Inflammatory macrophage treated with lipopolysaccharide for 4 hours (primary cell): Measurements from ENCODE around the gene COPS8.

Source experiments
- DNase-seq: peaks from one replicate; pipeline ENCODE4 v3.0.0-alpha.2; 2020

The COPS8 gene

DNA sequence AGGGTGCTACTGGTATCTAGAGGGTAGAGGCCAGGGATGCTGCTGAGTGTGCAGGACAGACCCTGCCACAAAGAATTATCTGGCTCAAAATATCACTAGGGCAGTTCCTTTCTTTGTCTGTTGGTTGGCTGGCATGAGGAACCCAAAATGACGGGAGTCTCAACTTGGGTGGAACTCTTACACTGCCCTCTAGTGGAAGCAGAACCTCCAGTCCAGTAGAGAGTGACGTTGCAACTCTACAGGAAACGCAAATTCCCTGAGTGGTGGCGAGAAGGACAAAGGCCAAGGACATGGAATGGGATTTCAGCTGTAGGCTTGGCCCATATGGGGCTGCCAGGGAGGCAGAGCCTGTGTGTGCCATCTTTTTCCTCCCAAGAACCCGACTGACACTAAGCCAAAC lies 47.1 kb downstream of the COPS8 start:
- DNase-seq = peak; percentile 22

DNA sequence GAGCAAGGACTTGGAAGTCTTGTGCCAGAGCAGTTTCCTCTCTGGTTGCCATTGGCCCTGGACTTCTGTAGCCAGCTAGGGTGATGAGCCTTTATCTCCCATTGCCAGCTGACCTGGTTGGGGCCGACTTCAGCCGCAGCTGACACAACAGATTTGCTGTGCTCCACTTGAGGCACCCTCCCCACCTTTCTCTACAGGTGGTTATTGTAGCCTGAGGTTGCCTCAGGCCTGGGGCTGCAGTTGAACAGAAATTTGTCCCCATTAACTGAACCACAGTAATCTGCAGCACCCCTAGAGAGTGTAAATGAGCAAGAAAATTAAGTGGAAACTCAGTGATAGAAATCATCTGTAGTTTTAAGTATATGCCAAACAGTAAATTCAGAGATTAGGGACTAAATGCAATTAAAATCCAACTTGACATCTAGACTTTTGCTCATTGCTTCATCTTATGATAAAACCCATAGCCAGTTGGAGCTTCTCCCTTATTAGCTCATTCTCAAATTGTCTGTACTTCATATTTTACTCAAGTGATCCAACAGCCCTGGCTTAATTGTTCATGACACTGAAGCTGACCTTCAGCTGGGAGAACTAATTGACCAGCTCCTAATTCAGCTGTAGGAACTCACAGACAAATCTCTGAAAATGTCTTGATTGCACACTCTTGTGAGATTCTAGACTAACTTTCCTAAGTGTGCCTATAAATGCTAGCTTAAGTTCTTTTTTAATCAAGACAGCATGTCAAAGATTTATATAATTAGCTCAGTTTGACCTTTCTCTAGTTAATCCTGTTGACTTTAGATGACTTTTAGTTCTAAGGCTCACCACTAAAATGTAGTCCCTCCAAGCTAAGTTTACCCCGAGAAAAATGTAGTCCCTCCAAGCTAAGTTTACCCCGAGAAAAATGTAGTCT lies 48.9 kb downstream of the COPS8 start:
- no peak for DNase-seq

DNA sequence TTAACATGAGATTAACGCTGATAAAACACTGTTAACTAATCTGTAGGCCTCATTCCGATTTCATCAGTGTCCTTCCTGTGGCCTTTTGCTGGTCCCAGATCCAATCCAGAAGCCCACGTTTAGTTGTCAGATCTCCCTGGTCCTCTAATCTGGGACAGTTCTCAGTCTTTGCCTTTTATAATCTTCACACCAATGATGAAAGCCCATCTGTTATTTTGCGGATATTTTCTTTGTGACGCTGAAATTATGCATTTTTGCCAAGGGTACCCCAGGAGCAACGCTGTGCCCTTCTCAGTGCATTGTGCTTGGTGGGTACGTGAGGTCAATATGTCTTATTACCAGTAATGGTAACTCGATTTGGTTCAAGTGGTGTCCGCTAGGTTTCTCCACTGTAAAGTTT lies 51.1 kb downstream of the COPS8 start:
- no peak for DNase-seq

DNA sequence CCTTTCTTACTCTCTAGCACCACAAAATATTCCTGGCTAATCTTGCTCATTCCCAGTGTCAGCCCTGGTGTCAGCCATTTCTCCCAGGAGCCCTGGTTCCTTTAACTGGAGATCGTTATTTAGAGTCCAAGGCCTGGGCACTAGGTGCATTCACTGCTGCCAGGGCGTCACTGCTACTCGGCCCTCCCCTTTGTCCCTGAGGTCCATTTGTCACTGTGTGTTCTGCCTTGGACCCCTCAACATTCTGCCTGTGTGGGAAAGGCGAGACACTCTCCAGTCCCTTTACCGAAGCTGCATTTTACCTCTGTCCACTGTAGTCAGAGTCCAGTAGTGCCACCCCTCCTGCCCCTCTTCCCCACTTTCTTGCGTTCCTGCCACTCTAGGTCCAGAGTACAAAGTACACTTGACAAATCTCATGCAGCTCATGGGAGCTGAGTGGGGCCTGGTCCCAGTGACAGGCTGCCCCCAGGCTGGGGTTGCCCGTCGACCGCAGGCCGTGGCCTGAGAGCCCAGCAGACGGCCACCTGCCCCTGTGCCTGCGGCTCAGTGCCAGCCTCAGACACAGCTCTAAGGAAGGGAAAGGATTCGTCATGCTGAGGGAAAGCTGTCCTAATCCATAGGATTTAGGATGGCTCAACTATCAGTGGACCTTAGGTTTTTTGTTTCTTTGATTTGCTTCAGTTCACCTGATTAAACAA lies 52.1 kb downstream of the COPS8 start:
- no peak for DNase-seq

DNA sequence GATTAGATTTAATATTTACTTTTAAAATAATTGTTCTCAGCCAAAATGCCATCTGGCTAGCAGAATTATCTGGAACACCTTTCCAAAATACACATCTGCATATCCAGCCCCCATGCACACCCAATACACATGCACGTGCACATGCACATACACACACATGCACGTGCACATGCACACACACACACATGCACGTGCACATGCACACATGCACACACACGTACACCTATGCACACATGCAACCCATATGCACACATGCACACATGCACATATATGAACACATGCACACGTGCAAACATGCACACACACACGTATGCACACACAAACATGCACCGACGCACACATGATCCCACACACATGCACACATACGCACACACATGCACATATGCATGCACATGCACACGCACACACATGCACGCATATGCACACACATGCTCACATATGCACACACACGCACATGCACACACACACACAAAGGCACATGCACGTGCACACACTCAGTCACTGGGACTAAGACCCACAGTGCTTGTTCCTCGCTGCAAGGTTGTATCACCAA lies 53.5 kb downstream of the COPS8 start:
- no peak for DNase-seq

DNA sequence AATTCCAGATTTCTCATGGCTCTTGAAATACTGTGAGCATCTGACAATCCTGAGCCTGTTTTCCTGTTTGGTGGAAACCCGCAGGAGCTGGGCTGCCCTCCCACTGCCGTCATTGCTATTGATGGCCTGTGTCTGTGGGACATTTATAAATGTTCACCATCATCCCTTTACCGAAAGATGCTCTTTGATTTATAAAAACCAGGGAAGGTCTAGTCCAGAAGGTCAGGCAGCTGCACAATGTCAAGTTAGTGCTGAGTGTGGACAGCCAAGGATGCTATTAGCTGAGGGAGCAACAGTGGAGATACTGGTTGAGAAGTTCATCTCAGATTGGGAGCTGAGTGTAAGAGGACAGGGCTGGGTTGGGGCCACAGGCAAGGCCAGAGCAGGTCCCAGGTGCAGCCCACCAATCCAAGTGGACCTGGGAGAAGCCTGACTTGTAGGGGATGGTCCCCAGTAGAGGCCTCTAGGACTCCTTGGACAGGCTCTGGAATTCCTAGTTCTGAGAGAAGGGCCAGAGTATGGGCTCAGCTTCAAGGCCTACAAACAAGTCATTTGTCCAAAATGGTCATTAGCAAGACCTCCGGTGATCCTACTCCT lies 55.1 kb downstream of the COPS8 start:
- no peak for DNase-seq

DNA sequence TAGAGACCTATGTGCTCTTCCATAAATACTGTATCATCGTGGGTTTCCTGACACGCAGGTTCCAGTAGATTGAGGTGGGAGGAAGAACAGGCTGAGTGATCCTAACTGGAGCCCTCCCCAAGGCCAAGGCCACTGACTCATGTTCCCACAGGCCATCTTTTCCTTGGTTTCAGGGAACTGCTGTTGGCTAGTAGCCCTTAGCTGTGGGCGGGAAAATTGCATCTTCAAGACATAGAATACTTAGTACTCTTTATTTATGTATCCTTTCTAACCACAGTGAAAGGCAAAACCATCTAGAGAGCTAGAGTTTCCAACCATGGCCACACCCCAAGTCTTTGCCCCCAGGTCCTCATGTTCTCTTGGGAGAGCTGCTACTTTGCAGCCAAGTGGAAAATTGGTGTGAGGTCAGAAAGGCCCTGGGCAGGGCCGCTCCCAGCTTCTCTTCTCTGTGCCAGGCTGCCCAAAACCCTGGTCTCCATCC lies 55.9 kb downstream of the COPS8 start:
- DNase-seq = no peak

DNA sequence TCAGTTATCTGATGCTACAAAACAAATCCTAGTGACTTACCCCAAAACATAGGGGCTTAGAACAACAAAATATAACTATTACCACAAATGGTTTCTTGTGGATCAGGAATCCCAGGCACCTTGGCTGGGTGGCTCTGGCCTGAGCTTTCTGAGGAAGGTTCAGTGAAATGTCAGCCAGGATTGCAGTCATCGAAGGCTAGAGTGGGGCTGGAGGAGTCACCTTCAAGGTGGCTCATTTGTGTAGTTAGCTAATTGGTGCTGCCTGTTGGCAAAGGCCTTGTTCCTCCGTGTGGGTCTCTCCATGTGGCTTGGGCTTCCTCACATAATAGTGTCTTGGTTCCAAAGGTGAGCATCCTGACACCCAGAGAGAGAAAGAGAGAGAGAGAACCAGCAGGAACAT lies 57.4 kb downstream of the COPS8 start:
- no peak for DNase-seq

DNA sequence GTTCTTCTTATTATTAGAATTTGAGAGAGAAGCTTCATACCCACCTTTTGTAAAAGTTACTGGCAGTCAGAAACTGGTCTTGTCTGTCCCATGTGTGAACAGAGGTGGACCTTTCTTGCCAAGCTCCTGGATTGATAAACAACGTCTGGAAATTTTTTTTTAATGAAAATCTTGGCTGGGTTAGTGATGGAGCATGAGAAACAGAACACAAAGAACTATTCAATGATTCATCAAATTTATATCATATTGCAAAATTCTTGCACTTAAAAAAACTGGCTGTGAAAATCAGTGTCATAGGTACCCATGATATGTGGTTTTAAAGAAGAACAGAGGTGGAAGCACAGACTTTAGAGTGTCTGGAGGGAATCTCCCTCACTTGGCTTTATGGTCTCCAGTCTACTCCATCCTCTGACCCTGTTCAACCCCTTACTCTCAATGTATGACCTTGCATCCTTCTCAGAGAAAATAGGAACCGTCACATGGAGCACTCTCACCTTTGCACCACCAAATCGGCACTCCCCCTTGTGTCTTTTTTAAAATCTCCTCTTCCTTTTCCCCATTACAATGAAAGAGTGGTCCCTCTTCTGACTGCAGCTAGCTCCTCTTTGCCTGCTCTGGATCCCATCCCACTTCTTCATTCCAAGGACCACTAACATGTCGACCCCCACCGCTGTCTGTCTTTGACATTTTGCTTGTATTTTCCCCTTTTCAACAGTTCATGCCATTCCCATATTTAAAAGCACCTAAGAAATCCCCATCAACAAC lies 58.2 kb downstream of the COPS8 start:
- no peak for DNase-seq

DNA sequence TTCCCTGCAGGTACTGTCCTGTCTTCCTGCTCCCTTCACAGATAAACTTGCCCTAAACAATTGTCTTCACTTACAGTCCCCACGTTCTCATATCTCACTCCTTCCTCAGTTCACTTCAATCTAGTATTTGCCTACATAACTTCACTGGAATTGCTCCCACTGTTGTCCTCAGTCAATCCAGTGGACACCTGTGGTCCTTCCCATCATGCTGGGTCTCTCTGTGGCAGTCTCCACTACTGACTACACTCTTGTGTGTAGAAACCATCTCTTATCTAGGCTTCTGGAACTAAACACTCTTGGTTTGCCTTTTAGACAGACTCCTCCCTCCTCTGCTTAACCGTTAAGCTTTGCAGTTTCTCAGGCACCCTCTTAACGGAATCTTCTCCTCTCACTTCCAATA lies 58.8 kb downstream of the COPS8 start:
- DNase-seq = no peak

- no peak for DNase-seq
These were observed 61.6 kb downstream of the COPS8 start for GRCh38 chr2:237147317-237147716.

- no peak for DNase-seq
These were observed 62.9 kb downstream of the COPS8 start for GRCh38 chr2:237148624-237149023.

DNA sequence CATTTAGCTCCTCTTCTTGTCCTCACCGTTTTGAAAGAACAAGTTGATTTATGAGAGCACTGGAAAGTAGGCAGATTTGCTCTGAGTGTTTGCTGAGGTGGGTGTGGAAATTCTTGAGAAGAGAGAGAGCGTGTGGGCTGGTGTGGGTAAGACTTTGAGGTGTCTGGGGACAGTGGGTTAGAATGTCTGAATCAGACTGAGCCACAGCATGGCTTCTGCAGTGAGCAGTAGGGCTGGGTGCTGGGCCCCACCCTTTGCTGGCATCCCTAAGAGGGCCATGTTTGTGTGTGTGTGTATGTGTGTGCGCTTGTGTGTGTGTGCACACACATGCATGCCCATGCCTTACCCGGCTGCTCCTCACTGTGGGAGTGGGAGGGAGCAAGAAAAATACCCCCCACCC lies 63.7 kb downstream of the COPS8 start:
- DNase-seq = no peak
